HG03097 (cell line): Measurements from ENCODE around the gene DHCR24.
"Not testable (repeated sequence)": the region's sequence is repeated elsewhere in the genome, so short reads cannot be mapped to it uniquely, and the experiment has no call there.

Experiments
- ATAC-seq: cut with Tn5 transposase; IDR thresholded peaks from one replicate; pipeline ENCODE4 v1.9.1; 2021; ENCODE audit not compliant: unreplicated experiment, low FRiP score

DHCR24 gene

GRCh38 chr1:54889132-54889725 lies 2.2 kb upstream of the DHCR24 start:
- ATAC-seq = no peak

- no peak for ATAC-seq
Measured at GRCh38 chr1:54888080-54888733, 1.2 kb upstream of the DHCR24 start.

- no peak for ATAC-seq
Measured at GRCh38 chr1:54887665-54888071, 673 bp upstream of the DHCR24 start.

- no peak for ATAC-seq
Measured at GRCh38 chr1:54885807-54886723, 930 bp downstream of the DHCR24 start.

GRCh38 chr1:54885237-54885679 lies 1.7 kb downstream of the DHCR24 start:
- ATAC-seq = no peak

- ATAC-seq = no peak
Measured at GRCh38 chr1:54884768-54885167, 2.2 kb downstream of the DHCR24 start.

GRCh38 chr1:54884135-54884586 lies 2.8 kb downstream of the DHCR24 start:
- no peak for ATAC-seq

GRCh38 chr1:54883349-54884102 lies 3.5 kb downstream of the DHCR24 start:
- no peak for ATAC-seq

- ATAC-seq = no peak
Measured at GRCh38 chr1:54882519-54882918, 4.5 kb downstream of the DHCR24 start.

GRCh38 chr1:54881604-54882003 lies 5.4 kb downstream of the DHCR24 start:
- not testable (repeated sequence) for ATAC-seq

GRCh38 chr1:54879872-54880271 lies 7.1 kb downstream of the DHCR24 start:
- ATAC-seq = no peak

- ATAC-seq = no peak
Measured at GRCh38 chr1:54876814-54877213, 10.2 kb downstream of the DHCR24 start.

- no peak for ATAC-seq
Measured at GRCh38 chr1:54875000-54875399, 12.0 kb downstream of the DHCR24 start.

GRCh38 chr1:54874079-54874830 lies 12.7 kb downstream of the DHCR24 start:
- no peak for ATAC-seq

GRCh38 chr1:54872036-54872331 lies 15.0 kb downstream of the DHCR24 start:
- ATAC-seq = no peak

- ATAC-seq = no peak
Measured at GRCh38 chr1:54871275-54872035, 15.5 kb downstream of the DHCR24 start.

- ATAC-seq = no peak
Measured at GRCh38 chr1:54870869-54871268, 16.1 kb downstream of the DHCR24 start.

GRCh38 chr1:54869173-54869851 lies 17.7 kb downstream of the DHCR24 start:
- ATAC-seq = no peak

GRCh38 chr1:54867717-54868057 lies 19.3 kb downstream of the DHCR24 start:
- no peak for ATAC-seq
